Measurements from ENCODE around the gene LGALS1.
"Not testable (repeated sequence)": the region's sequence is repeated elsewhere in the genome, so short reads cannot be mapped to it uniquely, and the experiment has no call there.

Gene LGALS1

DNA sequence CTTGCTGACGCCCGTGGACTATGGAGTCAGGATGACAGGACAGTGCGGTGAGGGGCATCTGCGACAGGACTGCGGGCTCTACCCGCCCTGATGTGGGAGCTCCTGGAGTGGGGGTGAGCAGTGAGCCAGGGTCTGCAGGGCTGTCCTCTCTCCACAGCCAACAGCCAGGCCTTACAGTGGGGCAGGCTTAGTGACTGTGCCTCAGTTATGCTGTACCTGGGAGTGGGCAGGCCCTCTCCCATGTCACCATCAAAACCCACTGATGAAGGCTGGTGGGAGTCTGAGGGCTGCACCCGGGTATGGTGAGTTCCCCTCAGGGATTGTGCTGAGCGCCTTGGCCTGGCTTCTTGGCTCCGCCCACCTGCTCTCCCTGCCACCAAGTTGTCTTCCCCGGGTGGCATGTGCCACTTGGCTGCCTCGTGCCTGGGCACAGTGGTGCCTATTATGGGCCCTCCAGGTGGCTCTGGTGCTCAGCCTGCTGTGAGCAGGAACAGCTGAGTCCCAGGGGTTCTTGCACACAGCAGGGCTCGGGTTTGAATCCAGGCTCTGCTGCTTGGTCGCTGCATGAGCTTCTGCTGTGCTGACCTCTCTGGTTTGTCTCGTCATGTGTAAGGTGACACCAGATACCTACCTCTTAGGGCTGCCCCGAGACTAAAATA is 17.3 kb downstream of the LGALS1 start:
- no peak for DNase-seq

DNA sequence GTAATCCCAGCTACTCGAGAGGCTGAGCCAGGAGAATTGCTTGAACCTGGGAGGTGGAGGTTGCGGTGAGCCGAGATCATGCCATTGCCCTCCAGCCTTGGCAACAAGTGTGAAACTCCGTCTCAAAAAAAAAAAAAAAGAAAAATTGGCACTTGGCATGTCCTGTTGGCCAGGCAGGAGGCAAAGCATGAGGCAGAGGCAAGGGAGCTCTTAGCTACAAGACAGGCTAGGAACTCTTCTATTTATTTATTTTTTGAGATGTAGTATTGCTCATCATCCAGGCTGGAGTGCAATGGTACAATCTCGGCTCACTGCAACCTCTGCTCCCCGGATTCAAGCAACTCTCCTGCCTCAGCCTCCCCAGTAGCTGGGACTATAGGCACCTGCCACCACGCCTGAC is 18.7 kb downstream of the LGALS1 start:
- not testable (repeated sequence) for DNase-seq

DNA sequence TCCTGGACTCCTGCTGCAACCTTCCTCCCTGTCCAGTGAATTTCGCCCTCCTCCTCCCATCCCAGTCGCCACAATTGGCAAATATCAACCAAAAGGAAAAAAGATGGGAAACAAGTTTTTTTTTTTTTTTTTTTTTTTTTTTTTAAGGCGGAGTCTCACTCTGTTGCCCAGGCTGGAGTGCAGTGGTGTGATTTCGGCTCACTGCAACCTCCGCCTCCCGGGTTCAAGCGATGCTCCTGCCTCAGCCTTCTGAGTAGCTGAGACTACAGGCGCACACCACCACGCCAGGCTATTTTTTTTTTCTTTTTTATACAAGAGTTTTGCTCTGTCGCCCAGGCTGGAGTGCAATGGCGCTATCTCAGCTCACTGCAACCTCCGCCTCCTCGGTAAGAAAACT is 20.8 kb downstream of the LGALS1 start:
- DNase-seq, result not testable (repeated sequence)

DNA sequence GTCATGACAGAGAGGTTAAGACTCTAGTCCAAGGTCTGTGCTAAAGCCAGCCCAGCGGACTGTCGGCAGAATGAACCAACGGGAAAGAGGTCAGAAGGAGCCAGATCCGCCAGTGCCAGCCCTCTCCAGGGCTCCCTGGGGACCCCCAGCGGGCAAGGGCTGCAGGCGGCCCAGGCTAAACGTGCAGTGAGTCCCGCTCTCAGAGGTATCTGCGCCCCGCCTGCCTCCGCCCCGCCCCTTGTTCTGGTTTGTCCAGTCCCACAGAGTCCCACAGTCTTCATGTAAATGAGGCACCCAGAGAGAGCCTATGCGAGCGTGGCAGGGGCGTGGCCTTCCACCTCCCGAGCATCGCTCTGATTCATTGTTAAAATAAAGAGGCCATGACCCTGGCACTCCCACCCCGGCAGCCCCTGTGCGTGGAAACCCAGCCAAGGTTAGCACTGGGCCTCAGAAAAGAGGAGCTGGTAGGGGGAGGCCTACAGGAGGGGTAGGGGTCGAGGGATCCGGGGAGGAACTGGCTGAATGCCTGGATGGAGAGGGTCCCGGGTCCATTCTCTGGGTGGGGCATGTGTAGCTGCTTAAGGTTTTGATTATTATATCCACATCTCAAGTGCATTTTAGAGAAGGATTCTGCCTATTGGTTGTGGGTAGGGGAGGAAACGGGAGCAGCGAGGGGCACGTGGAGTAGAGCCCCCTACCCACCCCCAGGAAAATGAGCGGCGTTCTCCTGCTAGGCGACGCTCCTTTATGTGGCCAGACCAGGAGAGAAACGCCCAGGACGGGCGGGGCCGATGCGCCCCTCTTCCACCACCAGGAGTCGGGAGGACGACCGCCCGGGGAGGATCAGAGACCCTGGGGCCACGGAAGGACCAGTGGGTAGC is 21.5 kb downstream of the LGALS1 start, which contains the start of gene TRIOBP:
Gene TRIOBP (plus strand): TSS at position 392 of the 881 bp plus-strand sequence. CDS start 4,318 bp downstream, outside the sequence.
- peak; percentile 100 for DNase-seq

DNA sequence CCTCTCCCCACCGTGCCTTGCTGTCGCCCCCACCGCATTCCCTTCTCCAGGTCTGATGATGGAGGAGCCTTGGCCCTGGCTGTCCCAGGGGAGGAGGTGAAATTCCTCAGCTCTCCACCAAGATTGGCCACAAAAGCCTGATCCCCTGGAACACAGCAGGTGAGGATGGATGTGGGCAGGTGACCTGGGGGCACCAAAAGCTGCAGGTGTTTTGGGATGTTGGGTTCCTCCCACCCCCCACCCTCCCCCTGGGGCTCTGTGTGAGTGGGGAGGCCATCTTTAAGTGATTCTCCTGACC is 22.1 kb downstream of the LGALS1 start:
- DNase-seq, result no peak

DNA sequence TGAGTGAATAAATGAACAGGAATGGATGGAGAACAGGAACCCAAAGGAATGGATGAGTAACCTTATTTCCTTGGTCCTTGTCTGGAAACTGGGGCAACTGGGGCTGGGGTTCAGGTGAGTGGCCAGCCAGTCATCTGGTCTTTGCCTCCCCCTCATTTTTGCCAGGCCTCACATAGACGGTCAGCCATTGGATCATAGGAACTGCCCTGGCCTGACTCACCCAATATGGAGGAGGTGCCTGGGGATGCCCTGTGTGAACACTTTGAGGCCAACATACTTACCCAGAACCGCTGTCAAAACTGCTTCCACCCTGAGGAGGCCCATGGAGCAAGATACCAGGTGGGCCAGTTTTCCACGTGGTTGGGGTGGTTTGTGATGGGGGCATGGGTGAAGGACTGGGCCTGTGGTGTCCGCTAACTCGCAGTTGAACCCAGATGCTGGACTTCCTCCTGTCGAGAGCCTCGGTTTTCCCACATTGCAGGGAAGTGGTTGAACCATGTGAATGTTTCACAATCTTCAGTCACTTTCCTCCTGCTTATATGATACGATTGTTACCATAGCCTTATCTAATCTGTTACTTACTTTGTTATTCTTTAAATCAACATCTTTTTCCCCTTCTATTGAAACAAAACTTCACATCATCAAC is 25.8 kb downstream of the LGALS1 start:
- no peak for DNase-seq

DNA sequence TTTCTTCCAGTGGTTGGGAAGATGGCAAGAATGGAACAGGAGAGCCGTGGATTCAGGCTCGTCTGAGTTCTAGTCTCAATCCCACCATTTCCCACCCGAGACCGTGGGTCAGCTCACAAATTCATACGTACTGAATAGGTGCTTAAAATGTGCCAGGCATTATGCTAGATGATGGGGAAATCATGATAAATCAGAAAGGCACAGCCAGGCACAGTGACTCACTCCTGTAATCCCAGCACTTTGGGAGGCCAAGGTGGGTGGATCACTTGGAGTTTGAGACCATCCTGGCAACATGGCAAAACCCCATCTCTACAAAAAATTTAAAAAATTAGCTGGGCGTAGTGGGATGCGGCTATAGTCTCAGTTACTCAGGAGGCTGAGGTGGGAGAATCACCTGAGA is 28.5 kb downstream of the LGALS1 start:
- DNase-seq, result no peak

DNA sequence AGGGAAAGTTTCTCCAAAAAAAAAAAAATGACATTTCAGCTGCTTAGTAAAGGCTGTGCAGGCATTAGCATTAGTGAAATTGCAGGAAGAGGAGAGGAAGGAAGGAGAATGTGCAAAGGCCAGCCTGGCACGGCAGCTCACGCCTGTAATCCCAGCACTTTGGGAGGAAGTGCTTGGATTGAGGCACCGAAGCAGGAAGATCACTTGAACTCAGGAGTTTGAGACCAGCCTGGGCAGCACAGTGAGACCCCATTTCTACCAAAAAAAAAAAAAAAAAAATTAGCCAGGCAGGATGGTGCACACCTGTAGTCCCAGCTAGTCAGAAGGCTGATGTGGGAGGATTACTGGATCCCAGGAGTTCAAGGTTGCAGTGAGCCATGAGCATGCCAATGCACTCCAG is 29.2 kb downstream of the LGALS1 start:
- no peak for DNase-seq

DNA sequence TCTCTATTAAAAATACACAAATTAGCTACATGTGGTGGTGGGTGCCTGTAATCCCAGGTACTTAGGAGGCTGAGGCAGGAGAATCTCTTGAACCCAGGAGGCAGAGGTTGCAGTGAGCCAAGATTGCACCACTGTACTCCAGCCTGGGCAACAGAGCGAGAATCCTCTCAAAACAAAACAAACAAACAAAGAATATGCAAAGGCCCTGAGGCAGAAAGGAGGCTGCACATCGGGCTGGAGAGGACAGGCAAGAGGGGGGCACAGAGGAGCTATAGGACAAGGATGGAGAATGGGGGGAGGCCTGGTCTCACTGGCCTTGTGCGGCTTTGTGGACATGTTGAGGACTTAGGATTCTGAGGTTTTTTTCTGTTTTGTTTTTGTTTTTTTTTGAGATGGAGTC is 29.8 kb downstream of the LGALS1 start:
- DNase-seq, result no peak

DNA sequence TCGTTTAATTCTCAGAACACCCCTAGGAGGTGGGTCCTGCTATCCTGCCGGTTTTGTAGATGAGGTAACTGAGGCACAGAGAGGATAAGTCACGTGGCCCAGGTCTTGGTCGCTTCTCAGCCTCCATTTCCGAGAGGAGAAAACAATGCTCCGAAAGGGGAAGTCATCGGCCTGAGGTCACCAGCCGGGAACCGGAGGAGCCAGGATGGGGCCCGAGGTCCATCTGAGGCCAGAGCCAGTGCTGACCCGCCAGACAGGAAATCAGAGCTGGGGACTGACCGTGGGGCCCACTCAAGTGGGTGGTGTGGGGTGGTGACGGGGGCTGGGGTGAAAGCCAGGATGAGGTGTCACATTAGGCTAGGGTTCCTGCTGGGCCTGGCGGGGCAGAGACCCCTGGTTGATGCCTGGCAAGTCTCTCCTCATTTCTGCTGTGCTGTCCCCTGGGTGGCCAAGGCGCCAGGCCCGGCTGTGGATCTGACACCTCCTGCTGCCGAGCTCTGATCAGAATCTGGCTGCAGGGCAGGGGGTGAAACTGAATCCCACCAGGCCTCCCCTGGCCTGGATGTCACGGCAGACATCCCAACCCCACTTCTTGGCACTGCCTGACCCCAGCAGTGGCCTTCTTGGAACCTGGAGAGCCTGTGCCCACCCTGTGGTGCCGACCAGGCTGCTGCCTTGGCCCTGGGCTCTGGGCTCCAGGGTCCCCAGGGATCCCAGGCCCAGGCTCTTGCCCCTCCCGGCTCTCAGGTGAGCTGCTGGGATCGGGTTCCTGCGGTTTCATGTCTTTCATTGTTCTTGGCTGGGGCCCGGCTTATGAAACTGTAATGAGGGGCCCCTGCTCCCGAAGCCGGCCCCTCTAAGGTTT is 33.4 kb downstream of the LGALS1 start:
- DNase-seq, result no peak

DNA sequence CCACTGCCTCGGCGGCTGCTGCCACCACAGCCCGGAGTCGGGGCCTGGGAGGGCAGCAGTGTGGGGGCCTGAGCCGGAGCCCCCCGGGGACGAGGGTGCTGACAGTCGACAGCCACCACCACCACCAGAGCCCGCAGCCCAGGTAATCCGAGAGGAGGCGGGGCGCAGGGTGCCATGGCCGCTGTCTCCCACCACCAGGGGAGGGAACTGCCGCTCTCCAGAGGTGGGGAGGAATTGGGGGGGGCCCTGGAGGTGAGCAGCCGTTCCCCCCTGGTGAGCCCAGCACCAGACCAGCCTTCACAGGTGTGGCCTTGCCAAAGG is 34.0 kb downstream of the LGALS1 start:
- DNase-seq, result no peak

DNA sequence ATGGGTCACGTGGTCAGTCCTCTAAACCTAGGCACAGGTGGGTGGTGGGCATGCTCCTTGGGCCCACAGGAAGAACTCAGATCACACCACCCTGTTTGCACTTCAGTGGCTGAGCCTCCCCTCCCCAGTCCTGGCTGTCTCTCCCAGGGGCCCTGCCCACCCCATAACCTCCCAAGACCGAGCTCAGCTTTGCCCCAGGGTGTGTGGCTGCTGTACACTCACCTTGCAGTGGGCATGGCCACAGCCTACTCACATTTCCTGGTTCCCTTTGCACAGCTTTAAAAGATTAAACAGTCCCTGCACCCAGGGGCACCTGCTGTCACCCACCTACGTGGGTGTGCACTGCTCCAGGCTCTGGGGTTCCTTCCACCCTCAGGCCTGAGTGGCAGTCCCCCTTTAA is 35.2 kb downstream of the LGALS1 start:
- DNase-seq, result no peak

DNA sequence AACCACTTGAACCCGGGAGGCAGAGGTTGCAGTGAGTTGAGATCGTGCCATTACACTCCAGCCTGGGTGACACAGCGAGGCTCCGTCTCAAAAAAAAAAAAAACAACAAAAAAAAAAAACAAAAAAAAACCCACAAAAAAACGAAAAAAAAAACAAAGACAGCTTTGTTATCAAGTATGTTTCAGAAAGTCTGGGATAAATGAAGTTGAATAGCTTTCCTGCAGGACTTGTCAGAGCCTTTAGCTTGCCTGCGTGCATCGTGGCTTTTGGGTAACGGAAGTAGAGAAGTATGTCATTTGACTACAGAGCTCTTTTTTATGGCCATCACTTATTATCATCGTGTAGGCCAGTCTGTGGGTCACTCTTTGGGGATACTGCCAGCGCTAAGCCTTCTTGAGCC is 36.1 kb downstream of the LGALS1 start:
- DNase-seq, result no peak

DNA sequence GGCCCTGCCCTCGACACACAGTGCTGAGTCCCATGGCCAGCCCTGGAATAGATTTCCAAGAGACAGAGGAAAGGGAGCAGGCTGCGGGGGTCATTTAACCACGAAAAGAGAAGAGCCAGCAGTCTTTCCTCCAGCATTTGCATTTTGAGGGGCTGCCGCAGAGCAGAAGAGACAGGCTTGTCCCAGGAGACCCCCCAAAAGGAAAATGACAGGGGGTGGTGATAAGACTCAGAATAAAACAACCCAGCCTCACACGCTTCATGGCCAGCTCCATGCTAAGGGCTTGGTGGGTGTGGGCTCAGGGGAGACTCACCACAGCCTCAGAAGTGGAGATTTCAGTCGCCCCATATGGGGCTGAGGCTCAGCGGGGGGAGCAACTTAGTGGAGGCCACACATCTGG is 38.3 kb downstream of the LGALS1 start:
- DNase-seq, result no peak

DNA sequence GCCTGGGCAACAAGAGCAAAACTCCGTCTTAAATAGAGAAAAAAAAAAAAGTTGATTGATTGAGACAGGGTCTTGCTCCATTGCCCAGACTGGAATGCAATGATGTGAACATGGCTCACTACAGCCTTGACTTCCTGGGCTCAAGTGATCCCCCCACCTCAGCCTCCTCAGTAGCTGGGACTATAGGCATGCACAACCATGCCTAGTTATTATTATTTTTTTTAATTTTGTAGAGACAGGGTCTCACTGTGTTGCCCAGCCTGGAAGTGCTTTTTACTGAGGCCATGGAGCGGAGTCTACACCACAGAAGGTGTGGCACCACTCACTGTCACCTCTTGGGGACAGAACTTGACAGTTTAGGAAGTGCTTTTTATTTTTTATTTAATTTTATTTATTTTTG is 39.2 kb downstream of the LGALS1 start:
- no peak for DNase-seq

DNA sequence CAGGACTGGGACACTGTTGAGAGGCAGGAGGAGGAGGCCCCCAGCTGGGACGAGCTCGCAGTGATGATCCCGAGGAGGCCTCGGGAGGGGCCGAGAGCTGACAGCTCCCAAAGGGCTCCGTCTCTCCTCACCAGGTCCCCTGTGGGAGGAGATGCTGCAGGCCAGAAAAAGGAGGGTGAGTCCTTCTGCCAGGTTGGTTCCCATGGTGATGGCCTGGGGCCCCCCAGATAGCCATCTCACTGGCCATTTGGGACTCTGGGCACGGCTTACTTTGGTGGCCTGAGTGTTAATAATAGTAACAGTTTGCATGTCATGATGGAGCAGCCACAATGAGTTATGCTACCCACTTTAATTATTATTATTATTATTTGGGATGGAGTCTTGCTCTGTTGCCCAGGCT is 40.3 kb downstream of the LGALS1 start:
- DNase-seq, result no peak

DNA sequence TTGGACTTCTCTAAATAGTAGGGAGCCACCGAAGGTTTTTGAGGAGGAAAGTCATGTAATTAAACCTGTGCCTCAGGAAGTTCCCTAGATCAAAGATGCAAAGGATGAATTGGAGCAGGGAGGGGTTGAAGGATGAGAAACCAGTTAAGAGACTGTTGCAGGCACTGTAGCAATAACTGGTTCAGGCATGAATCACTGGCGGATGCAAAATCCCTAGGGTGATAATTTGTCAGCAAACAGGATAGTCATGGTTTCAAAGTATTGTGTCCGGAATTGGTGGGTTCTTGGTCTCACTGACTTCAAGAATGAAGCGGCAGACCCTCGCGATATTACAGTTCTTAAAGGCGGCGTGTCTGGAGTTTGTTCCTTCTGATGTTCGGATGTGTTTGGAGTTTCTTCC is 41.3 kb downstream of the LGALS1 start:
- DNase-seq, result no peak

DNA sequence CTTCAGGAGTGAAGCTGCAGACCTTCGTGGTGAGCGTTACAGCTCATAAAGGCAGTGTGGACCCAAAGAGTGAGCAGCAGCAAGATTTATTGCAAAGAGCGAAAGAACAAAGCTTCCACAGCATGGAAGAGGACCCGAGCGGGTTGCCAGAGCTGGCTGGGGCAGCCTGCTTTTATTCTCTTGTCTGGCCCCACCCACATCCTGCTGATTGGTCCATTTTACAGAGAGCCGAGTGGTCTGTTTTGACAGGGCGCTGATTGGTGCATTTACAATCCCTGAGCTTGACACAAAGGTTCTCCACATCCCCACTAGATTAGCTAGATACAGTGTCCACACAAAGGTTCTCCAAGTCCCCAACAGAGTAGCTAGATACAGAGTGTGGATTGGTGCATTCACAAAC is 41.8 kb downstream of the LGALS1 start:
- not testable (repeated sequence) for DNase-seq

DNA sequence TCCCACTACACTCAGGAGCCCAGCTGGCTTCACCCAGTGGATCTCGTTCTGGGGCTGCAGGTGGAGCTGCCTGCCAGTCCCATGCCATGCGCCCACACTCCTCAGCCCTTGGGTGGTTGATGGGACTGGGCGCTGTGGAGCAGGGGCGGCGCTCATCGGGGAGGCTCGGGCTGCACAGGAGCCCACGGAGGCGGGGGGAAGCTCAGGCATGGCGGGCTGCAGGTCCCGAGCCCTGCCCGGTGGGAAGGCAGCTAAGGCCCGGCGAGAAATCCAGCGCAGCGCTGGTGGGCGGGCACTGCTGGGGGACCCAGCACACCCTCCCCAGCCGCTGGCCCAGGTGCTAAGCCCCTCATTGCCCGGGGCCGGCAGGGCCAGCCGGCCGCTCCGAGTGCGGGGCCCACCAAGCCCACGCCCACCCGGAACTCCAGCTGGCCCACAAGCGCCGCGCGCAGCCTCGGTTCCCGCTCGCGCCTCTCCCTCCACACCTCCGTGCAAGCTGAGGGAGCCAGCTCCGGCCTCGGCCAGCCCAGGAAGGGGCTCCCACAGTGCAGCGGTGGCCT is 42.4 kb downstream of the LGALS1 start:
- not testable (repeated sequence) for DNase-seq

DNA sequence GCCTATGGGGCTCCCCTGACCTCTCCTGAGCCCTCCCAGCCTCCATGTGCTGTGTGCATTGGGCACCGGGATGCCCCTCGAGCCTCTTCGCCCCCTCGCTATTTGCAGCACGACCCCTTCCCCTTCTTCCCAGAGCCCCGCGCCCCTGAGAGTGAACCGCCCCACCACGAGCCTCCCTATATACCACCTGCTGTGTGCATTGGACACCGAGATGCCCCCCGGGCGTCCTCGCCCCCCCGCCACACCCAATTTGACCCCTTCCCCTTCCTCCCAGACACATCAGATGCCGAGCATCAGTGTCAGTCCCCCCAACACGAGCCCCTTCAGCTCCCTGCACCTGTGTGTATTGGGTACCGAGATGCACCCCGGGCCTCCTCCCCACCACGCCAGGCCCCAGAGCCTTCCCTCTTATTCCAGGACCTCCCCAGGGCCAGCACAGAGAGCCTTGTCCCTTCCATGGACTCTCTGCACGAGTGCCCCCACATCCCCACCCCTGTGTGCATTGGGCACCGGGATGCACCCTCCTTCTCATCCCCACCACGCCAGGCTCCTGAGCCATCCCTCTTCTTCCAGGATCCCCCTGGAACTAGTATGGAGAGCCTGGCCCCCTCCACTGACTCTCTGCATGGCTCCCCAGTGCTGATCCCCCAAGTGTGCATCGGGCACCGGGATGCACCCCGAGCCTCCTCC is 50.3 kb downstream of the LGALS1 start:
- no peak for DNase-seq

DNA sequence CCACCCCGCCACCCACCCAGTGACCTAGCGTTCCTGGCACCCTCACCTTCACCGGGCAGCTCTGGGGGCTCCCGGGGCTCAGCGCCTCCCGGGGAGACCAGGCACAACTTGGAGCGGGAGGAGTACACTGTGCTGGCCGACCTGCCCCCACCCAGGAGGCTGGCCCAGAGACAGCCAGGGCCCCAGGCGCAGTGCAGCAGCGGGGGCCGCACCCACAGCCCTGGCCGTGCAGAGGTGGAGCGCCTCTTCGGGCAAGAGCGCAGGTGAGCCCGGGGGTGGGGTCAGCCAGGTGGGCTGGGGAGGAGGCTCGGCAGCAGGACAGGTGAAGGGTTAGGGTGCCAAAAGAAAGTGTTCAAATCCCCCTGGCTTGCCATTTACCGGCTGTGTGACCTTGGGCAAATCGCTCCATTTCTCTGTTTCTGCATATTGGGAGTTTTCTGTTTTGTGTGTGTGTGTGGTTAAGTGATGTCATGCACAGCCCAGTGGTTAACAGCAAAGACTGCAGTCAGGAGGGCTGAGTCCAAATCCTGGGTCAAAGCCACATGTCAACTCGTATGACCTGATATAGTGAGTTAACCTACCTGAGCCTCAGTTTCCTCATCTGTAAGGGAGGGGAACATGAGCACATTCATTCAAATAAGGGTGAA is 50.9 kb downstream of the LGALS1 start:
- no peak for DNase-seq

DNA sequence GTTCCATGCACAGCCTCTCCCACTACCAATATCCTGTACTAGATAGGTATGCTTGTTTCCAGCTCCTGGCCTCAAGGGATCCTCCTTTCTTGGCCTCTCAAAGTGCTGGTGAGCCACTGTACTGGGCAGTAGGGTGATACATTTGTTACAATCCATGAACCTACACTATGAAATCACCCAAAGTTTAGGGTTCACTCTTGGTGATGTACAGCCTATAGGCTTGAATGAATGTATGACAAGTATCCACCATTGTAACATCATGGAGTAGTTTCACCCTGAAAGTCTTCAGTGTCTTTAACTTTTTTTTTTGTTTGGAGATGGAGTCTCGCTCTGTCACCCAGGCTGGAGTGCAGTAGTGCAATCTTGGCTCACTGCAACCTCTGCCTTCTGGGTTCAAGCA is 53.2 kb downstream of the LGALS1 start:
- DNase-seq, result no peak

Measured in islet precursor cell (in vitro differentiated cells).